SIG-M5 (cell line): ENCODE data around the gene SMIM9.

ENCODE experiments used
- DNase-seq: peaks from one replicate; lab custom pipeline; 2025; lab: John Stamatoyannopoulos, UW

SMIM9 gene

GRCh38 chrX:154780968-154781367 is 53.5 kb downstream of the SMIM9 start:
- no peak for DNase-seq

GRCh38 chrX:154779261-154779660 is 55.2 kb downstream of the SMIM9 start:
- DNase-seq = no peak

GRCh38 chrX:154776753-154777152 is 57.7 kb downstream of the SMIM9 start:
- DNase-seq = no peak

GRCh38 chrX:154775419-154776349 is 58.8 kb downstream of the SMIM9 start:
- no peak for DNase-seq

GRCh38 chrX:154774622-154775021 is 59.8 kb downstream of the SMIM9 start:
- DNase-seq = no peak
